Left ventricle myocardium inferior (tissue), 1 donor: ENCODE measurements around the gene COASY. TPM values are rescaled to one million over a fixed set of nuclear protein-coding genes. Genes with fewer than 3 reads are reported as not detected.

ENCODE experiments used
- DNase-seq: peaks from one replicate; pipeline ENCODE4 v3.0.0-alpha.2; 2020
- H3K27ac ChIP-seq: fragments of 200-600 bp; replicated peaks from 2 replicates; pipeline ENCODE4 v1.8.0; 2021
- H3K27me3 ChIP-seq: fragments of 200-600 bp; 2 replicates; pipeline ENCODE4 v1.8.0; 2021; ENCODE audit warnings: low read depth
- H3K36me3 ChIP-seq: fragments of 200-600 bp; 2 replicates; pipeline ENCODE4 v1.8.0; 2021
- H3K4me1 ChIP-seq: fragments of 200-600 bp; 2 replicates; pipeline ENCODE4 v1.8.0; 2021
- H3K4me3 ChIP-seq: fragments of 200-600 bp; 2 replicates; pipeline ENCODE4 v1.8.0; 2021; ENCODE audit warnings: mild to moderate bottlenecking, moderate library complexity
- H3K9me3 ChIP-seq: fragments of 200-600 bp; replicated peaks from 2 replicates; pipeline ENCODE4 v1.8.0; 2021
- intact Hi-C: fragments of 100-400 bp; cut with micrococcal nuclease; formaldehyde crosslinking; loops from one replicate; pipeline ENCODE4 v1.11.0; 2022
- total RNA-seq: library from RNA; stranded (reverse); fragmentation: NEBNext Ultra II Directional; extraction: Animal tissue kit (Norgen Biotek cat#: 25700); gene quantifications from one replicate; pipeline ENCODE4 v1.2.1, GENCODE V29; 2021
- TF ChIP-seq, protein P1 (sequence below): fragments of 200-600 bp; IDR thresholded peaks from 2 replicates; pipeline ENCODE4 v1.8.0; 2021; ENCODE audit warnings: antibody characterized with exemption, mild to moderate bottlenecking, borderline replicate concordance
- donor health status: DM: no; HTN: yes; CAD: no; lungs with severe emphysema.

Gene COASY
- total RNA-seq, 1 donor from 2014 or later, result 48.8 TPM

DNA sequence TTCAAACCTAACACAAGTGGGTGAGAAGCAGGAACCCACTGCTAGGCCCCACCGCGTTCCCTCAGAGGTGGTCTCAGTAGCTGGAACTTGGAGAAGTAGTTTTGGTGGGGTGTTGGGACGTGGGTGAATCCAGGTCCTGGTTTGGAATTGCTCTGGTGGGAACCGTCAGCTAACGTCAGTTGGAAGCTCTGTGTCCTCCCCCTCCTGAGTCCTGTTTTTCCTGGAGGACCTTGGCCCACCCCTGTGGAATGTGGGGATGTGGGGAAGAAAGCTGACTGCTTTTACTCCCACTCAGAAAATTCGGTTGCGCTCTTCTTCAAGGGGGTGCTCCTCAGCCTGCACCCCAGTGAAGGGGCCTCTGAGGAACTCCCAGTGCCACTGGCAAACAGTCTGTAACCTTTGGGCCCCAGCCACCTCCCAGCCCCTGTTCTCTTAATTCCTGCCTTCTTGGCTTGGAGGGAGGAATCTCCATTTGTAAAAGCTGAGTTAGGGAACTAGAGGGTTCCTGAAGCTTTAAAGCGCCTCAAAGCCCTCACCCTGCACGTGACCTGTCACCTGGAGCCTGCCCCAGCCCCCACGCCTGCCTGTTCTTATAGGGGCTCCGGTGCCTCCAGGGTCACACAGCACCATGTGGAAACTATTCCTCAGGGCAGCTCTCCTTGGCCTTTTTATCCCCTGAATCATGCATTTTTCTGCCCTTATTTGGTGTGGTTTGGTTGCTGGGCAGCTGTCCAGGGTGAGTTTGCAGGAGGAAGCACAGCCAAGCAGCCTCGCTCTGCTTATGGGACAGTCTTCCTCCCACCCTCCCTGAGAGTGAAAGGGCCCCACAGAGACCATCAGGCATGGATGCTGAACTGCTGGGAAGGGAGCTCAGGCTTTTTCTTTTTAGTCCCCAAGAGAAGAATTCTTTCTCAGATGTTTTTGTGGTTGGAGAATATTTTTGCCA lies 42.1 kb upstream of the COASY start:
- Histone ChIP-seq H3K27me3 (no peaks in the 10 kb centered on the region), H3K27ac (peak overlapping the region; percentile 98), H3K4me3 (peak overlapping the region; percentile 37), H3K9me3 (no peaks in the 10 kb centered on the region), H3K36me3 (peaks cover 20% of the 10 kb centered on the region), H3K4me1 (peaks cover 85% of the 10 kb centered on the region)
- intact Hi-C loops, result loop anchor here (5.0 kb wide), 1 partner anchor 93 kb away; no protein-coding TSS in a partner anchor
- TF ChIP-seq, protein P1, sequence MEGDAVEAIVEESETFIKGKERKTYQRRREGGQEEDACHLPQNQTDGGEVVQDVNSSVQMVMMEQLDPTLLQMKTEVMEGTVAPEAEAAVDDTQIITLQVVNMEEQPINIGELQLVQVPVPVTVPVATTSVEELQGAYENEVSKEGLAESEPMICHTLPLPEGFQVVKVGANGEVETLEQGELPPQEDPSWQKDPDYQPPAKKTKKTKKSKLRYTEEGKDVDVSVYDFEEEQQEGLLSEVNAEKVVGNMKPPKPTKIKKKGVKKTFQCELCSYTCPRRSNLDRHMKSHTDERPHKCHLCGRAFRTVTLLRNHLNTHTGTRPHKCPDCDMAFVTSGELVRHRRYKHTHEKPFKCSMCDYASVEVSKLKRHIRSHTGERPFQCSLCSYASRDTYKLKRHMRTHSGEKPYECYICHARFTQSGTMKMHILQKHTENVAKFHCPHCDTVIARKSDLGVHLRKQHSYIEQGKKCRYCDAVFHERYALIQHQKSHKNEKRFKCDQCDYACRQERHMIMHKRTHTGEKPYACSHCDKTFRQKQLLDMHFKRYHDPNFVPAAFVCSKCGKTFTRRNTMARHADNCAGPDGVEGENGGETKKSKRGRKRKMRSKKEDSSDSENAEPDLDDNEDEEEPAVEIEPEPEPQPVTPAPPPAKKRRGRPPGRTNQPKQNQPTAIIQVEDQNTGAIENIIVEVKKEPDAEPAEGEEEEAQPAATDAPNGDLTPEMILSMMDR, result no peak
- peak; percentile 90 for DNase-seq

DNA sequence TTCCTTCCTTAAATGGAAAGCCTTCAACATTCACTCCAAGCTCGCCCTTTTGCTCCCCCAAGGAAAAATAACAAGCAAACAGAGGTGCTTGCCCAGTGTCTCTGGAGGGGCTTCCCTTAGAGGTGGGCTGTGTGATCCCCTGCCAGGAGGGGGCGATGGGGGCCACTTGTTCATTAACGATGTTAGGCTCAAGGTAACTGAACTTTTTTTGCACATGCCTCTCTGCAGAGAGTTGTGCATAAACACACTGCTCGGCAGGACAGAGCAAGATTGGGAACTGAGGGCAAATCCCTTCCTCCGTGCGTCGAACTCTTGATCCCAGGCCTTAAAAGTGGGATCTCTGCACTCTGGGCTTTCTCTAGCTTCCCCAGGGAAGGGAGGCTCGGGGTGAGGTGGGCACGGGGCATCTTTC lies 41.4 kb upstream of the COASY start:
- intact Hi-C loops, result no loop called here
- H3K27me3 ChIP-seq, result no peaks in the 10 kb centered on the region
- DNase-seq, result no peak
- no peaks in the 10 kb centered on the region for H3K9me3 ChIP-seq
- H3K4me3 ChIP-seq, result peak overlapping the region; percentile 1
- H3K36me3 ChIP-seq, result peaks cover 16% of the 10 kb centered on the region
- TF ChIP-seq, protein P1, result peak; percentile 23
- H3K27ac ChIP-seq, result peak overlapping the region; percentile 98
- H3K4me1 ChIP-seq, result peaks cover 89% of the 10 kb centered on the region

- TF ChIP-seq, protein P1, result no peak
Observed at GRCh38 chr17:42521036-42521435, 40.9 kb upstream of the COASY start.

DNA sequence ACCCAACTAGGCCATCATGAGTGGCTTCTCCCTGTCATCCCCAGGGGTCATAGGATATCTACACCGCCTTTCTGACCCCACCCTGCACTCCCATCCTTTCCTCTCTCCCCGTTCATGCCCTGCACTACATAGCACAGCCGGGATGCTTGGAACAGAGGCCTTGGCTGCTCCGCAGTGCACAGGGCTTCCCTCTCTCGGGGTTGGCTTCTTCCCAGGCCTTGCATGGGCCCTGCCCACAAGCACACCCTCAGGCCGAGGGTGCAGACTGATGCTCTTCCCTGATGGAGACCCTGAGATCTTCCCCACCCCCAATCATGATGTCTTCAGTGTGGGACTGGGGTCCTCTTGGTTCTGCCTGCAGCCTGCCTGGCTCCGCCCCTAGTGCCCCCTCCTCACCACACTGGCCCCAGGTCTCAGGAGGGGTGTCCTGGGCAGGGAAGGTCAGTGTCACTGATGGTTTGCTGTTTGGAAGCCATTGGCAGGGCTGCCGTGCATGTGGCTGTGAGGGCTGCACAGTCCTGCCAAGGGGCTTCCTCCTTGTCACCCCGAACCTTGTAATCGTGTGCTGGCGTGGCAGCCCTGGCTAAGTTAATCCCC lies 40.2 kb upstream of the COASY start:
- Histone ChIP-seq H3K27ac (peak overlapping the region; percentile 98), H3K36me3 (peaks cover 16% of the 10 kb centered on the region), H3K27me3 (no peaks in the 10 kb centered on the region), H3K4me3 (no peak overlapping the region), H3K4me1 (peaks cover 89% of the 10 kb centered on the region), H3K9me3 (no peaks in the 10 kb centered on the region)
- intact Hi-C loops, result no loop called here
- DNase-seq, result peak; percentile 34
- TF ChIP-seq, protein P1, result no peak

More at GRCh38 chr17:42521036-42521435, 40.9 kb upstream of the COASY start:
- peaks cover 16% of the 10 kb centered on the region for H3K36me3 ChIP-seq
- no peak for DNase-seq
- intact Hi-C loops, result no loop called here
- H3K4me3 ChIP-seq, result peak overlapping the region; percentile 1
- H3K9me3 ChIP-seq, result no peaks in the 10 kb centered on the region
- peaks cover 90% of the 10 kb centered on the region for H3K4me1 ChIP-seq
- peak overlapping the region; percentile 98 for H3K27ac ChIP-seq
- H3K27me3 ChIP-seq, result no peaks in the 10 kb centered on the region

DNA sequence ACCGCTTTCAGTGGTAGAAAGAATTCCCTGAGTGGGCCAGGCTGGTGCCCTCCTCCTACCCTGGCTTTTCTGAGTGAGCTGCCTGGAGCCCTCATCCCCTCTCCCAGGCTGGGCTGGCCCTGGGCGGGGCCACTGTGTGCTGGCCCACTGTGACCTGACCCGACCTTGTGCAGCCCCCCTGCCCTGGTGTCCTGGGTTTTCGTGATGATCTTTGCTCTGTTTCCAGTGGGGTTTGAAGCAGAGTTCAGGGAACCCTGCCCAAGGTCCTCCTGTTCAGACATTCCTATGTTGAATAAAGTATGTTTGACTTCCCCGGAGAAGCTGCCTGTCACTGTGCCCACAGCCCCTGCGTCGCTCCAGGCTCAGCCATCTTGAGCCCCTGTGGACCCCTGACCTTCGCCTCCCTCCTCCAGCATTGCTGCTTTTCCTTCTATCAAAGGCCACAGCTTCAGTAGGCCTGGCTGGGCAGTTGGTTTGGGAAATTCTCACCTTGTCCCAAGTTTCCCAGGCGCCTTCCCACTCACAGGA lies 39.6 kb upstream of the COASY start:
- intact Hi-C loops, result no loop called here
- peaks cover 89% of the 10 kb centered on the region for H3K4me1 ChIP-seq
- peak; percentile 16 for DNase-seq

More for the DNA sequence above, 39.6 kb upstream of the COASY start:
- H3K9me3 ChIP-seq, result no peaks in the 10 kb centered on the region
- H3K27me3 ChIP-seq, result no peaks in the 10 kb centered on the region
- peaks cover 16% of the 10 kb centered on the region for H3K36me3 ChIP-seq
- TF ChIP-seq, protein P1, result no peak
- no peak overlapping the region for H3K4me3 ChIP-seq
- H3K27ac ChIP-seq, result peak overlapping the region; percentile 98
